Kidney glomerular epithelial cell (primary cell): ENCODE measurements around the gene JPT2.

Experiments
- DNase-seq: peaks from one replicate; lab custom pipeline; 2025; lab: John Stamatoyannopoulos, UW

Gene JPT2

GRCh38 chr16:1653023-1653422 is 25.1 kb upstream of the JPT2 start:
- DNase-seq, result no peak

- DNase-seq, result no peak
Observed at GRCh38 chr16:1654505-1655268, 23.4 kb upstream of the JPT2 start.

- no peak for DNase-seq
Observed at GRCh38 chr16:1655269-1655807, 22.7 kb upstream of the JPT2 start.

- no peak for DNase-seq
Observed at GRCh38 chr16:1655909-1656807, 21.9 kb upstream of the JPT2 start.

GRCh38 chr16:1656808-1657617 is 21.1 kb upstream of the JPT2 start:
- no peak for DNase-seq

GRCh38 chr16:1657841-1658240 is 20.2 kb upstream of the JPT2 start:
- no peak for DNase-seq

GRCh38 chr16:1659031-1659430 is 19.0 kb upstream of the JPT2 start:
- DNase-seq, result no peak

GRCh38 chr16:1661826-1662225 is 16.3 kb upstream of the JPT2 start:
- DNase-seq, result no peak

- DNase-seq, result no peak
Observed at GRCh38 chr16:1662543-1662942, 15.5 kb upstream of the JPT2 start.

GRCh38 chr16:1665829-1666228 is 12.2 kb upstream of the JPT2 start:
- no peak for DNase-seq

GRCh38 chr16:1666316-1666715 is 11.8 kb upstream of the JPT2 start:
- no peak for DNase-seq

- DNase-seq, result no peak
Observed at GRCh38 chr16:1667271-1667670, 10.8 kb upstream of the JPT2 start.

- no peak for DNase-seq
Observed at GRCh38 chr16:1667916-1668315, 10.2 kb upstream of the JPT2 start.

- no peak for DNase-seq
Observed at GRCh38 chr16:1668612-1669319, 9.3 kb upstream of the JPT2 start.

- no peak for DNase-seq
Observed at GRCh38 chr16:1669698-1670097, 8.4 kb upstream of the JPT2 start.

- no peak for DNase-seq
Observed at GRCh38 chr16:1670371-1670770, 7.7 kb upstream of the JPT2 start.

GRCh38 chr16:1670866-1671265 is 7.2 kb upstream of the JPT2 start:
- no peak for DNase-seq

GRCh38 chr16:1673424-1674151 is 4.5 kb upstream of the JPT2 start:
- no peak for DNase-seq

- DNase-seq, result no peak
Observed at GRCh38 chr16:1674306-1674705, 3.8 kb upstream of the JPT2 start.

GRCh38 chr16:1674751-1675664 is 3.1 kb upstream of the JPT2 start:
- peak; percentile 40 for DNase-seq
